Measurements from ENCODE around the gene FLAD1. TPM values are rescaled to one million over a fixed set of nuclear protein-coding genes. Genes with fewer than 3 reads are reported as not detected.

FLAD1 gene
- total RNA-seq, 1 experiment from 2014 or later = 97.0 TPM

DNA sequence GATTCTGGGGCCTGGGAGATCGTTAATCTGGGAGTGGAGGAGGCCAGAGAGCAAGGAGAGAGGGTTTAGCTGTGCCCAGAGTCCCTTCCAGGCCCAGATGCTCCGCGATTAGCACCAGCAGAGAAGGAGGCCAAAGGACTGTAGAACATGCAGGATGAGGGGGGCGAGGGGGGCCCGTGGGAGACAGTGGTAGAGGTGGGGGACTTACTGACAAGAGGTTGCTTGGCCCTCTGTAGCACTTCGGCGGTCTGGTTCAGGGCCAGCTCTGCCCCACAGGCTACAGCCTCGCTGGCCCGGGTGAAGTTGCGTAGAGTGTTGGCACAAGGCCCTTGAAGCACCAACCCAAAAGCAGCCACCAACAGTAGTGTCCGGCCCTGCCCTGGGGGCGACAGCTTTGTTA lies 49.7 kb downstream of the FLAD1 start:
- TF ChIP-seq, protein P1, sequence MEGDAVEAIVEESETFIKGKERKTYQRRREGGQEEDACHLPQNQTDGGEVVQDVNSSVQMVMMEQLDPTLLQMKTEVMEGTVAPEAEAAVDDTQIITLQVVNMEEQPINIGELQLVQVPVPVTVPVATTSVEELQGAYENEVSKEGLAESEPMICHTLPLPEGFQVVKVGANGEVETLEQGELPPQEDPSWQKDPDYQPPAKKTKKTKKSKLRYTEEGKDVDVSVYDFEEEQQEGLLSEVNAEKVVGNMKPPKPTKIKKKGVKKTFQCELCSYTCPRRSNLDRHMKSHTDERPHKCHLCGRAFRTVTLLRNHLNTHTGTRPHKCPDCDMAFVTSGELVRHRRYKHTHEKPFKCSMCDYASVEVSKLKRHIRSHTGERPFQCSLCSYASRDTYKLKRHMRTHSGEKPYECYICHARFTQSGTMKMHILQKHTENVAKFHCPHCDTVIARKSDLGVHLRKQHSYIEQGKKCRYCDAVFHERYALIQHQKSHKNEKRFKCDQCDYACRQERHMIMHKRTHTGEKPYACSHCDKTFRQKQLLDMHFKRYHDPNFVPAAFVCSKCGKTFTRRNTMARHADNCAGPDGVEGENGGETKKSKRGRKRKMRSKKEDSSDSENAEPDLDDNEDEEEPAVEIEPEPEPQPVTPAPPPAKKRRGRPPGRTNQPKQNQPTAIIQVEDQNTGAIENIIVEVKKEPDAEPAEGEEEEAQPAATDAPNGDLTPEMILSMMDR (conservative IDR thresholded peaks at IDR 0.05) = no peak
- H3K79me1 ChIP-seq (ENCODE audit: insufficient read depth, low read depth, low read length, poor library complexity, severe bottlenecking) = no peaks in the 10 kb centered on the region
- no peak overlapping the region for H3K23ac ChIP-seq (ENCODE audit: insufficient read length, low read depth, low read length)
- H2BK15ac ChIP-seq (ENCODE audit: low read depth, low read length) = no peak overlapping the region
- Mint-ChIP-seq H3K36me3 (ENCODE audit: insufficient read depth in 1 of 3, low read depth in 3 of 3) (no peaks in the 10 kb centered on the region), H3K4me1 (peaks cover 0 to 9% of the 10 kb centered on the region in 2 experiments; a peak in 2 of 4 replicates), H3K27ac (no peak overlapping the region), H3K9me3 (no peaks in the 10 kb centered on the region), H3K4me3 (no peak overlapping the region), H3K27me3 (ENCODE audit: low read depth) (peaks cover 32% of the 10 kb centered on the region)
- H4K20me1 ChIP-seq (ENCODE audit: control insufficient read depth, insufficient read depth, insufficient read length) = no peaks in the 10 kb centered on the region
- no peak overlapping the region for H3K27ac ChIP-seq (ENCODE audit: insufficient read length, low read depth, low read length)
- no peak overlapping the region for H2BK20ac ChIP-seq (ENCODE audit: low read depth, low read length, poor library complexity, severe bottlenecking)
- no peak overlapping the region for H2BK12ac ChIP-seq (ENCODE audit: insufficient read length, low read depth, low read length)
- no peak overlapping the region for H3K14ac ChIP-seq (ENCODE audit: insufficient read depth, low read length)
- H3K18ac ChIP-seq (ENCODE audit: insufficient read length, low read depth, low read length) = no peak overlapping the region
- H2AFZ ChIP-seq (ENCODE audit: low read length) = no peak overlapping the region
- H4K8ac ChIP-seq (replicated peaks; ENCODE audit: insufficient read length, low read depth, low read length) = no peak overlapping the region
- H3K4ac ChIP-seq (ENCODE audit: low read depth, low read length) = no peak overlapping the region
- no CpG with 5 or more reads among the region's 12 CpGs for WGBS (ENCODE audit: extremely low coverage, insufficient read length, low lambda C conversion rate)
- no peaks in the 10 kb centered on the region for H3K23me2 ChIP-seq (ENCODE audit: insufficient read length, low read depth, low read length, poor library complexity, severe bottlenecking)
- no peak overlapping the region for H2BK5ac ChIP-seq (ENCODE audit: insufficient read length, low read length)
- H3T11ph ChIP-seq (ENCODE audit: low read length) = no peak overlapping the region
- H3K56ac ChIP-seq (ENCODE audit: insufficient read length, low read depth, low read length) = no peak overlapping the region
- no peak overlapping the region for H3K9ac ChIP-seq (ENCODE audit: extremely low read depth, insufficient read length, low read length)
- H2AK5ac ChIP-seq (ENCODE audit: insufficient read length, low read length) = no peak overlapping the region
- H3K4me2 ChIP-seq (ENCODE audit: insufficient read depth, insufficient read length, low read length) = no peak overlapping the region
- no peak overlapping the region for H2BK120ac ChIP-seq (ENCODE audit: low read depth, low read length, poor library complexity, severe bottlenecking)
- no peak overlapping the region for H4K5ac ChIP-seq (ENCODE audit: insufficient read length, low read depth, low read length)
- H3K4me1 ChIP-seq (ENCODE audit: insufficient read depth, low read length) = no peaks in the 10 kb centered on the region
- H3K9me3 ChIP-seq (ENCODE audit: control insufficient read depth, low read depth, low read length) = no peaks in the 10 kb centered on the region
- no peaks in the 10 kb centered on the region for H3K79me2 ChIP-seq (ENCODE audit: insufficient read depth, low read length)
- no peak overlapping the region for H4K91ac ChIP-seq (ENCODE audit: insufficient read length, low read depth, low read length)
- DNase-seq = no peak
- no peaks in the 10 kb centered on the region for H3K27me3 ChIP-seq (ENCODE audit: insufficient read depth, low read length)

Measured in H9 (cell line).